Subcutaneous adipose tissue (tissue), 4 donors: ENCODE measurements around the gene MRPS18A. TPM values are rescaled to one million over a fixed set of nuclear protein-coding genes. Genes with fewer than 3 reads are reported as not detected.

Experiments
- CTCF ChIP-seq: fragments of 450-650 bp; IDR thresholded peaks from one replicate; pipeline ENCODE4 v1.5.1; 2016; ENCODE audit warnings: low read depth, mild to moderate bottlenecking, control low read depth, antibody characterized with exemption, moderate library complexity
- total RNA-seq, 4 donors: library from RNA; depleted of rRNA; stranded (reverse); fragments of >200 nt; gene quantifications; one replicate each; pipeline ENCODE4 v1.1.0, GENCODE V29; 2016

MRPS18A gene
- total RNA-seq, 4 donors from 2014 or later, result 28.5 to 31.3 (median 30.4) TPM

- no peak for TF ChIP-seq CTCF
Measured at GRCh38 chr6:43702534-43703440, 15.2 kb upstream of the MRPS18A start.

- TF ChIP-seq CTCF, result no peak
Measured at GRCh38 chr6:43702171-43702533, 14.6 kb upstream of the MRPS18A start.

- TF ChIP-seq CTCF, result no peak
Measured at GRCh38 chr6:43699564-43700186, 12.1 kb upstream of the MRPS18A start.

DNA sequence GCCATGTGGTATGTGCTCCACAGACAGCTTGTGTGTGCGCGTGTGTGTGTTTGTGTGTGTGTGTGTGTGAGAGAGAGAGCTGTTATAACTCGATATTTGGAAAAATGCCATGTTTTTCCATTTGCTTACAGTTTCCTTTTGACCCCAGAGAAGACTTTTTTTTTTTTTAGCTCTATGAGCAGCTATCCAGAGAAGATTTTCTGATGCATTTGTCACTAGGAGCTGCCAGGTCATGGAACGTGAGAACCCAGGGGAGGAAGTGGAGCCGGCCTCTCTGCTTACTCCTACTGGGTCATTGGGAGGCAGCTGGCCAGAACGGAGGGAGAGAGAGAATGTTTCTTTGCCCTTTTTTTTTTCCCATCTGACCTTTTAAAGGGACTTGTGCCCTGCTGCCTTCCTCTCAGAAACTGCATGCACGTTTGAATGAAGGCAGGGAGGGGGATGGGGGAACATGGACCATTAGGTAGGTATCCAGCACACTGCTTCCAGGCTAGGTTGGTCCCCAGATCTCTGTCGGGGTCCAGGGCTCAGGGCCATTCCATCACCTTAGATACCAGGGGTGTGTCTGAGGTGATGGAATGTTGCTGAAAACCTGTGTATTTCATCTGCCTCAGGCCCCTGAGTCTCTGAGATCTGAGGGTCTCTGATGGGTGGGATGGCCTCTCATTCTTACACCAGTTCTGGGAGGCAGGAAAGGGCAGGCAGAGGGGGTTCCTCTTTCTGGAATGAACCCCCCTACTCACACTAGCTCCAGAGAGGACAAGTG is 11.2 kb upstream of the MRPS18A start:
- TF ChIP-seq CTCF, result no peak

- TF ChIP-seq CTCF, result no peak
Measured at GRCh38 chr6:43697421-43697820, 9.8 kb upstream of the MRPS18A start.

GRCh38 chr6:43695967-43696291 is 8.3 kb upstream of the MRPS18A start:
- TF ChIP-seq CTCF, result no peak
